Coronary artery (tissue), 2 donors: ENCODE measurements around the gene NANOS2.

Experiments
- DNase-seq: peaks from one replicate; pipeline ENCODE4 v3.0.0-alpha.2; 2017; ENCODE audit warnings: low spot score
- H3K27ac ChIP-seq, 2 donors: fragments of 200-600 bp; sonication (generic); one replicate each; pipeline ENCODE4 v1.5.1; 2016 to 2019
- H3K4me3 ChIP-seq: fragments of 200-600 bp; sonication (generic); 2 replicates; pipeline ENCODE4 v1.5.1; 2016; ENCODE audit warnings: mild to moderate bottlenecking, moderate library complexity
- CTCF ChIP-seq: fragments of 200-600 bp; sonication (generic); IDR thresholded peaks from one replicate; pipeline ENCODE4 v1.5.1; 2019; ENCODE audit warnings: antibody characterized with exemption

The NANOS2 gene

DNA sequence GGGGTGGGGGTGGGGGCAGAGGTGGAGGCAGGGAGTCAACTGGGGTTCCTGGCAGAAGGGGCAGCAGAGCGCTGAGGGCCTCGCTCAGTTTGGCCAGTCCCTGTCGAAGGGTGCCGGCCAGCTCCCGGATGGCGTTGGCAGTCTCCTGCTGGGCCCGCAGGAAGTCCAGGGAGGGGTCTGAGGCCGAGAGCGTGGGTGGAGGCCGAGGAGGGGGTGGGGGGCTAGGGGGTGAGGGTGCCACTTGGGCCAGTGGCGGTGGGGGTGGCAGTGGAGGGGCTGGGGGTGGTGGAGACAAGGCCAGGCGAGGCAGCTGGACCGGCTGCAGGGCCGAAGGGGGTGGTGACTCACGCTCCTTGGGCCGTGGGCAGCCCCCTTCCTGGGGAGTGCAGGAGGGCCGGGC, 23.7 kb downstream of the NANOS2 start:
- no peak for DNase-seq
- TF ChIP-seq CTCF, result no peak
- Histone ChIP-seq H3K27ac (no peak overlapping the region), H3K4me3 (no peak overlapping the region)

DNA sequence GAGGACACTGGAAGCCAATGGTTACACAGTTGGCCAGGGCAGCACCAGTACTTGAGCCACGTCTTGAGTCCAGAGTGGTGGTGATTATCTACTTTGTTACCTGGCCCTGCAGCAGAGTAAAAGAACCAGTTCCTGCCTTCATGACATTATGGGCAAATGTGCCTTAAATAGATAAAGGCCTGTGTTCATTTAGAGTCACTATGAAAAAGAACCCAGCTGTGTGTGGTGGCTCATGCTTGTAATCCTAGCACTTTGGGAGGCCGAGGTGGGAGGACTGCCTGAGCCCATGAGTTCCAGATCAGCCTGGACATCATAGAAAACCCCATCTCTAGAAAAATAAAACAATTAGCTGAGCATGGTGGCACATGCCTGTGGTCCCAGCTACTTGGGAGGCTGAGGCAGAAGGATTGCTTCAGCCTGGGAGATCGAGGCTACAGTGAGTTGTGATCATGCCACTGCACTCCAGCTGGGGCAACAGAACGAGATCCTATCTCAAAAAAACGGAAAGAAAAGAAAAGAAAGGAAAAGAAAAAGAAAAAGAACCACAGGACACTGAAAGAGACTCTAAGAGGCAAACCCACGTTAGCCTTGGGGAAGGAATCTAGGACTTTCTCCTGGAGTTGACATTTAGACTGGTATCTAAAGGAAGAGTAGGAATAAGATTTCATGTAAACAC, 25.2 kb downstream of the NANOS2 start:
- Histone ChIP-seq H3K4me3 (no peak overlapping the region), H3K27ac (no peak overlapping the region)
- DNase-seq, result no peak
- TF ChIP-seq CTCF, result no peak

- DNase-seq, result no peak
- no peak for TF ChIP-seq CTCF
Measured at GRCh38 chr19:45887200-45887710, 27.3 kb downstream of the NANOS2 start.

GRCh38 chr19:45886427-45887199, 28.0 kb downstream of the NANOS2 start:
- TF ChIP-seq CTCF, result no peak
- H3K4me3 ChIP-seq, result peak overlapping the region; percentile 86
- H3K27ac ChIP-seq, result peak overlapping the region; percentile 73 to 93
- peak; percentile 93 for DNase-seq

More at GRCh38 chr19:45887200-45887710, 27.3 kb downstream of the NANOS2 start:
- Histone ChIP-seq H3K27ac (peak overlapping the region; percentile 73 to 93), H3K4me3 (peak overlapping the region; percentile 86)

- H3K27ac ChIP-seq, result peak within 1 kb of the TSS; percentile 73 to 93
- TF ChIP-seq CTCF, result no peak
- peak within 1 kb of the TSS; percentile 86 for H3K4me3 ChIP-seq
- DNase-seq, result peak; percentile 94
Measured at GRCh38 chr19:45885556-45886426, 28.8 kb downstream of the NANOS2 start, which contains the start of gene IRF2BP1. IRF2BP1 (minus strand) TSS chr19:45886141; CDS start chr19:45885774, 367 bp downstream.

DNA sequence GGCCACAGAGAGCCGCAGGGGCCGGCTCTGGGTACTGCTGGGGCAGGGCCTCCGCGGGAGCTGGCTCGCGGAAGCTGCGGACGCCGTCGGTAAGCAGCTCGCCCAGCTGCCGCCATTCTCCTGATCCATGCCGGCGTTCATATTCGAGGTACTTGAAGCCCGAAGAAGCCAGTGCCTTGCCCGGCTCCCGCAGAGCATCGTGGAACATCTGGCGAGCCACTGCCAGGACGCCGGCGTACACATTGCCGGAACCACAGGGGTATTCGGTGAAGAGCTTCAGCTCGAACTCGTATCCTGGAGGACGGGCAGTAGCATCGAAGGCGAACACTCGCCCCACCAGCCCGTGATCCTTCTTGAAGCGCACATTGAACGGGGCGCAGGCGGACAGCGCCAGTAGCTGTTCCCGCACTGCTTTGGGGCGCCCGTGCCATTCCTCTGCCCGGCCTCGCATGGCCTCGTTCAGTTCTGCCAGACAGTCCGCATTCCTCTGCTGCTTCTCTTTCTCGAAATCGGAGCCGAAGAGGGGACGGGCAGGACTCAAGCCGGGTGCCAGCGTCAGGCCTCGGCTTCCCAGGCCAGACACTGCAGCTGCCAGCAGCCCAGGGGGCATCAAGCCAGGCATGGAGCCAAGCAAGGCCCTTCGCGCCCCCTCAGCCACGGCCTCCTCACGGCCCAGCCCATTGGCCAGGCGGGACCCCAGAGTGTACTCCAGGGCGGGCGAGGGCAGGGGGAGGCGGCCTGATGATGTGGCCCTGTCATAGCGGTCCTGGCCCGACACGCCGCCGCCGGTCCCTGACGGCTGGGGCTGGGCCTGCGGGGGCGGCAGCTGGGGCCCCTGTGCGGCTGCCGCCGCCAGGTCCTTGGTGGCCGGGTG, 29.7 kb downstream of the NANOS2 start:
- Histone ChIP-seq H3K27ac (peak overlapping the region; percentile 73 to 93), H3K4me3 (peak overlapping the region; percentile 86)
- no peak for TF ChIP-seq CTCF
- no peak for DNase-seq
